GM21825 (cell line): ENCODE data around the gene SNAPC4.

ENCODE experiments used
- ATAC-seq: cut with Tn5 transposase; IDR thresholded peaks from one replicate; pipeline ENCODE4 v1.9.1; 2021; ENCODE audit warnings: mild to moderate bottlenecking, moderate library complexity; ENCODE audit not compliant: unreplicated experiment

Gene SNAPC4

DNA sequence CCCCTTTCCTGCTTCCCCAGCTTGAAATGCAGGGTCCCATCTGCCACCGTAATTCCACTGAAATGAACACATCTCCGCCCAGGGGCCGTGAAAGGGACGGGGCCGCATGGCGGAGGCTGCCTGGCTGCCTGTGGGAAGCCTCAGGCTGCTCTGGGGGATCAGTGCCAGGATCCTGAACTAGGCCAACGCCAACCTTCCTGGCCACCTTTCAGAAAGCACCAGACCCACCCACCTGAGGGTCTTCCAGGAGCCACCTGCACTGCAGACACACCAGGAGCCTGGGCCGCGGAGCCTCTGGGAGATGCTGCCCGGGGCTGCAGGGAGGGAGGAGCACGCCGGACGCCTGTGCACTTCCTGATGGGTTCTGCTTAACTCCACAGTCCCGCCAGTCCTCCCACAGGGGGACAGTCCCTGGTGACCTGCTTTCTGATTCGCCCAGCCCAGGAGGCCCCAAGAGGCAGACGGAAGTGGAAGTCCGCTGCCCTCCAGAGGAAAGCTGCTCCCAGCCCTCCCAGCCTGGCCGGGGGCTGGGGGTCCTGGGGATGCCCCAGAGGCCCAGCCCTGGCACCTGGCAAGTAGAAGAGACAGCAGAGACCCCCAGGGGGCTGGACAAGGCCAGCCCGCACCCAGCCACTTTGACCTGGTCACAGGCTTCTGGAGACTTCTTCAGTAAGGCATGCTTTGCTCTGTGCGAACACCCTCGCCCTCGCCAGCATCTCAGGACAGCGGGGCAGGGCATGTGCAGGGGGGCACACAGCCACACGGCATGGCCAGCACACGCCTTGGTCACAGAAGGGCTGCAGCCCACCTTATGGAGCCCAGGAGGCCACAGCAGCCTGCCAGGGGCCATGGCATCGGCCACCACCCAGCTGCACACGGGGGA is 26.4 kb downstream of the SNAPC4 start, which contains the start of gene CARD9:
TSS of gene CARD9 (minus strand) at position 370 of the 883 bp plus-strand sequence. CDS start 1,591 bp downstream, outside the sequence.
- ATAC-seq, result no peak

DNA sequence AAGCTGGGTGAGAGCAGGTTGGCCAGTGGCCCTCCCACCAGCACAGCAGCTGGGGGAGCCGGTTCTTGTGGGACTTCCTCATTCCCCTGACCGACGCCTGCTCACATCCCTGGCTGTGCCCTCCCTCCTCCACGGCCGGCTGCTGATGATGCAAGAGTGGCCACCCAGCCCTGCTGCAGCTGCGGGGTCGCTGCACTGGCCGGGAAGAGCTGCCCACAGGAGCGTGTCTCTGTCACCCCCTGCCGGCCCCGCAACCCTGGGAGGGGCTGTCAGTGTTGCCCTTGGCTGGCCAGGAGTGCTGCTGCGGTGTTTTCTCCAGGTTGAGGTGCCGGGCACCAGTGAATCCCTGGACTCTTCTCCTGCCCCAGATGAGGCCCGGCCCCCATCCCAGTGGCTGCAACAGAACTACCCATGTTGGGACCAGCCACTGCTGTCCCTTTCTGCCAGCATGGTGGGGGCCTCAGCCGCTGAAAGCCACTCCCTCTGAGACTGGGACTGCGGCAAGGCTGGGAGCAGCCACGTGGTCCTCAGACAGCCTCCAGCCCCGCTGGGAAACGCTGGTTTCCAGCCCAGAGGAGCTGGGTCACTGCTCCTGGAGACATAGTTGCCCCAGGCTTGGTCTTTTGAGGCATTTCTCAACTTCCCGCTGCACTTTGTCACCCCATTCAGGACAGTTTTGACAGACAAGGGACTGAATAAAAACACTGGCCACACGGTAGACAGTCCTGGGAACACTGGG is 27.2 kb downstream of the SNAPC4 start:
- ATAC-seq, result no peak

- ATAC-seq, result no peak
Observed at GRCh38 chr9:136372006-136372405, 28.0 kb downstream of the SNAPC4 start.

DNA sequence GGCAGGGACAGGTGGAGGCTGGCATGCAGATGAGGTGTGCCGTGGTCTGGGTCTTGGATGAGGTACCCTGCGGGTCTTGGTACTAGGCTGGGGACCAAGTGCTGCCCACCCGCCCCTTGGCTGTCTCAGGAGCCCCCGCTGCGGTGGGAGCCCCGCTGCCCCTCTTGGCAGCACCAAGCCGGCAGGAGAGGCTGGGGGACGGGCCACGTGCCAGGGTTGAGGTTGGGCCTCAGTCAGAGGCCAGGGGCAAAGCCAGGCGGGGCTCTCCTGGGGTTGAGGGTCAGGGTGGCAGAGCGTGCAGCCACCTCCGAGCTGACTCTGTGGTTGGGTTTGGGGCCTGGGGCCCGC is 28.5 kb downstream of the SNAPC4 start:
- ATAC-seq, result no peak

DNA sequence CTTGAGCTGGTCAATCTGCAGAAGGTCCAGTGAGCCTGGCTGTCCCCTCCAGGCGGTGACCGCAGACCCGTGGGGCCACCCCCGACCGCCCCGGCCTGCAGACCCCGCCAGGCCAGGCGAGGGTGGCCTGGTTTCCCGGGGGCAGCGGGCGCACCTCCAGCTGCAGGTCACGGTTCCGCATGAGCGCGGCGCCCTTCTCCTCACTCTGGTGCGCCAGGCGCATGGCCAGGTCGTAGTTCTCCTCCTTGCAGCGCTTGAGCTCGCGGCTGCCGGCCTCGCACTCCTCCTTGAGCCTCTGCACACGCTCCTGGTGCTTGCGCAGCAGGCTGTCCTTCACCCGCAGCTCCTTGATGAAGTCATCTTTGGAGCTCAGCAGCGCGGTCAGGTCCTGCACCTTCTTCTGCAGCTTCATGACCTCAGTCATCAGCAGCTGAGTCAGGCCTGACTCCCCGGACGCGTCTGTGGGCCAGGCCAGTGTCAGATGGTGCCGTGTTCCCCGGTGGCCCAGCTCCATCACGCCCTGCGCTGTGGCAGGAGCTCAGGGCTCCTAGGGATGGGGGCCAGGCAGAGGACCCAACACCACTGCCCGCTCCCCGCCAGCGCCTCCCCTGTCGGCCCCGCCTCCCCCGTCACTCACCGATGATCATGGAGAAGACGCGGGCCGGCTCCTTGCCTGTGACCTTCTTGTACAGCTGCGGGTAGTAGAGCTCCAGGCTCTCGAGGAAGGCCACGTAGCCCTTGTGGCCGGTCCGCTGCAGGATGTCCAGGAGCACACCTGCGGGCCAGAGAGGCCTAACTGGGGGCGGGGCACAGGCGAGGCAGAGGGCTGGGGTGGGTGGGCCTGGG is 29.1 kb downstream of the SNAPC4 start:
- no peak for ATAC-seq

GRCh38 chr9:136370037-136370436 is 29.9 kb downstream of the SNAPC4 start:
- ATAC-seq, result no peak

DNA sequence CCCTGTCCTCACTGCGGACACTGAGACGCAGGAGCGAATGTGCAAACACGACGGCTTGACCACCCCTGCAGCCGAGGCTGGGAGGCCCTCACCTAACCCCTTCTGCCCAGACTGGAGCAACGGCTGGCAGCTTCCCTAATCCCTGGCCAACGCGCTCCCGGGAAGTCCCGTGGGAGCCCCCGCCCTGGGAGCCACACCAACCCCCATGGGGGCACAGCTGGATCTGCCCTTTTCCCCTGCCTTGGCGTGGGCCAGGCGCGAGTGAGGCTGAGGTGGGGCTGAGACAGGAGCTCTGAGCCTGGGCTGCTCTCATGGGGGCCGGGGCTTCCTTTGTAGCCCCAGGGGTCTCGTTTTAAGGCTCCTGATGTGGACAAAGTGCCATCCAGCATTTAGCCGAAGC is 31.8 kb downstream of the SNAPC4 start:
- ATAC-seq, result no peak

DNA sequence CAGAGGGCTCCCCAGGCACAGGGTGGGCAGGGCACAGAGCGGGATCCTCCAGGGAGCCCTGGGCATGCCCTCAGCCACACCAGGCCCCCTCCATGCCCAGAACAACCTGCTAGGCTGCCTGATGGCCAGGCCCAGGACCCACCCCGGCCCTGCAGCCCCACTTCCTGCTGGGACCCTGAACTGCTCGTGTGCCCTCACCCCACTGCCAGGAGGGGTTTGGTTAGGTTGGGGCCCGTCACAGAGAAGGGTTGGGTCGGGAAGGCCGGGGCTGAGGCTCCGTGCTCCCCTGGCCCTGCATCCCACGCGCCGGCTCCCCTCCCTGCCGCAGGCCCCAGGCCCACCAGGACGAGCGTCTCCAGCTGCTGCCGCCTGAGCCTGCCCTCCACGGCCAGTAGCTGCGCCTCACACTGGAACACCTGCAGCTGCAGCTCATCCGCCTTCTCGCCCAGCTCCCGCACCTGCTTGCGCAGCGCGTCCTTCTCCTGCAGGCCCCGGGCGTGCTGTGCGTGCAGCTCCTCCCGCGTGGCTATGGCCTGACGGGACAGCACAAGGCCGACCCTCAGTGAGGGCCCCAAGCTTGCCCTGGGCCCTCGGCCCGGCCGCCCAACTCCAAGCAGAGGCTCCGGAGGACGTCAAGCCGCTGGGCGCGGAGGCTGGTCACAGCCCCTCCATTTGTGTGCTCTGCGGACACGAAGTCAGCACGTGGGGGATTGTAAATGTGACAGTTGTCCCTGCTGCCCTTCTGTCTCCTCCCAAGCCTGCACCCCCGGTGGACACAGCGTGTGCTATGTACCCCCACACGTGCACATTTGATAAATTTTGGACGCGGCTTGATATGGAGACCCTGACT is 32.4 kb downstream of the SNAPC4 start:
- ATAC-seq, result no peak

GRCh38 chr9:136366826-136367225 is 33.1 kb downstream of the SNAPC4 start:
- ATAC-seq, result no peak

- ATAC-seq, result no peak
Observed at GRCh38 chr9:136365775-136366222, 34.2 kb downstream of the SNAPC4 start.

- ATAC-seq, result no peak
Observed at GRCh38 chr9:136364942-136365774, 34.8 kb downstream of the SNAPC4 start.

DNA sequence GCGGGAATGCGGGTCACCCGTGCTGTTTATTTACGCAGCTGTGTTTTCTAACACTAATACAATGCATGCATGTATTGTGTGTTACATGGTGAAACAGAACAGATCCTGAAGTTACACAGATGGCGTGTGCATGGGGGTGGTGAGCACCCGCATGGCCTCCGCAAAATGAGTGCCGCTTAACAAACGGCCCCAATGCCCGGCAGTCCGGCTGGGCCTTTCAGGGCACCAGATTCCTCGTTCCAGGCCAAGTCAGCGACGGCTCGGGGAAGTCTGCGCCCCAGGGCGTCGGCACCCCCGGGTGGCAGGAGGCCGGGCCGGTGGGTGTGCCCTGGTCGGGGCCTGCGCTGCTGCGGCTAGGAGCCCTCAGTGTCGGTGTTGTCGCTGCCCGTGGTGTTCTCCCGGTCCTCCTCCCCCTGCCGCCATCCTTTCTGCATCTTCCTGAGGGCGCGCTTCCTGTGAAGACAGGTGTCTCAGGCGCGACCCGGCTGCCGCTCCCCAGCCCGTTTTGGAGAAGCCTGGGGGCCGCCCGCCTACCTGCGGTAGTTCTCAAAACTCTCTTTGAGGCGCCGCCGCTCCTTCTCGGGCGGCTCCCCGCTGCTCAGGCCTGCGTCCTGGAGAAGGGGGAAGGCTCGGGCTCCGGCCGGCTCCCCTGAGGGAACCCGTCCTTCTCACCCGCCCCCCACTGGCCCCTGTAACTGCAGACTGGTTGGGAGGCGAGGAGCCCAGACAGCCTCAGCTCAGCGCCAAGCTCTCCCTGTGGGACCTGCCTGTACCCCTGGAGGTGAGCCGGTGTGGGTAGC is 35.8 kb downstream of the SNAPC4 start:
- ATAC-seq, result no peak

- peak; percentile 65 for ATAC-seq
Observed at GRCh38 chr9:136363106-136363948, 36.6 kb downstream of the SNAPC4 start, which contains the start of gene DNLZ. DNLZ (minus strand) TSS chr9:136363744; CDS start chr9:136363714, 30 bp downstream.

DNA sequence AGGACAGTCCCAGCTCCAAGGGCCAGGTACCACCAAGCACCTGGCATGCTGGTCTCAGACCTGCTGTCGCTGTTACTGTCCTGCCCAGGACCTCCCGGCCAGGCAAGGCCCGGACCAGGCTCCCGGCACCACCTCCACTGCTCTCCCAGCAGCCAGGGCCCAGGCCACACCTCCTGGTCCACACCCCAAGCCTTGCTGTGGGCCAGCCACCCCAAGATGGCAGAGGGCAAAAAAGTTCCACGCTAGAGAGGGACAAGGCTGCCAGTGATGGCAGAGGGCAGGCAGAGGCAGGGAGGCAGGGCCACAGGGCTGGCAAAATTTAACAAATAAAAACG is 37.6 kb downstream of the SNAPC4 start:
- ATAC-seq, result no peak

DNA sequence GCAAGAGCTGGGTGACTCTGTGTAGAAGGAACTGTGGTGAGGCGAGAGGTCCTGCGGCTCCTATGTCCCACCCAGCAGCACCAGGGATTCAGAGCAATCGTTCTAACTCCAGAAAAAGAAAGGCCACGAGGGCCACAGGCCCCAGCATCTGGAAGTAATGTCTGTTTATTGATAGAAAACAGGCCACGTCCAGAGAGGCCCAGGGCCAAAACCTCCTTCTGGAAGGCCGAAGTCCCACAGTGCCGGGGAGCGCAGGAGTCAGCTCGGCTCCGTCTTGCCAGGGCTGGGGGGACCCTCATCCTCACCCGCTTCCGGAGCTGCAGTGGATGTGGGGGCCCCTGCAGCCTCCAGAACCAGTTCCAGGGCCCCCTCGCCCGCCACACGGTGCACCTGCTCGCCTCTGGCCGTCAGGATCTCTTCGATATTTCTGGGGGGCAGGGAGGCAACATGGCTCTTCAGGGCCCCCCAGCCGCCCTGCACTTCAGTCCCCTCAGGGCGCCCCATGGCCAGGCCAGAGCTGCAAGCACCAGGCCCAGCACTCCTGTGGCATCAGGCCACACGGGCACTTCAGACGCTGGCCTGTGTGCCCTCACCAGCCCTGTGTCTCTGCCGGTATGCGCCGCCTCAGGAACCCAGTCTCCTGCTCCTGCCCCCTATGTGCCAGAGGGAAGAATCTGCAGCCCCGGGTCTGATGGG is 38.1 kb downstream of the SNAPC4 start:
- ATAC-seq, result no peak

DNA sequence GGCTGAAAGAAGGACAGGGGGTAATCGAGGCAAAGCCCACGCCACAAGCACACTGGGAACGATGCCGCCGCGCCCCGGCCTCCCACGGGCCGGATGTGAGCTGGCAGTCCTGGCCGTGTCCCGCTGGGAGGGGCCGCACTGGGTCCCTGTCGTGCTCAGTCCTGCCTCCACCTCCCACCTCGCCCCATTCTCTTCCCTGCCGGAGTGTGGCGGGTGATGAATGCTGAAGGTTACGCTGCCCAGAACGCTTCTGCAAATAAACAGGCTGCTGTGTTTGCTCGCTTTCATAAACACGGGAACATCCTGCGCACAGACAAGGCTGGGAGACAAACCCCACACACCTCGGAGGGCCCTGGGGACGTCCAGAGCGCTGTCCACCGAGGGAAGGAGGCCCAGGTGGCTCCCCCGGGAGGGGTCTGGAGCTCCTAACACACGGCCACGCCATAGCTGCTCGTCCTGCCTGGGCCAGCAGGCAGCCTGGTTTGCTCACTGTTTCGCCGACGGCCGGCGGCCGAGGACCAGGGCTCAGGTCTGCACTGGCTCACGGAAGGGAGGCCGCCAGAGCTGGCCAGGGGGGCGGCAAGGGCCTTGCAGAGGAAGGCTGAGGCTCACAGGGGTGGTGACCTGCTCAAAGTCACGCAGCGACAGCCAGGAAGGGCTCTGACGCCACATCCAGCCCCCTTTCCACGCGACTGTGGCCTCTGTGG is 38.8 kb downstream of the SNAPC4 start:
- no peak for ATAC-seq
